B cell (primary cell): ENCODE measurements around the gene PLEKHH1. TPM values are rescaled to one million over a fixed set of nuclear protein-coding genes. Genes with fewer than 3 reads are reported as not detected.

Experiments
- ATAC-seq: fragments of 200-7000 bp; cut with Tn5 transposase; one replicate; pipeline ENCODE4 v1.10.0; 2021; ENCODE audit warnings: low read depth, mild to moderate bottlenecking, moderate number of reproducible peaks, moderate library complexity
- CTCF ChIA-PET: fragments of 350-600 bp; sonication (Branson Sonifier 250); formaldehyde crosslinking; loops from one replicate; lab custom pipeline; 2021; ENCODE audit warnings: antibody characterized with exemption, inconsistent platforms; lab: Charles Lee
- POLR2A ChIA-PET: fragments of 350-600 bp; sonication (Branson Sonifier 250); formaldehyde crosslinking; loops from one replicate; lab custom pipeline; 2021; ENCODE audit warnings: antibody characterized with exemption; lab: Charles Lee
- DNase-seq: peaks from one replicate; pipeline ENCODE4 v3.0.0; 2013
- H2AFZ ChIP-seq: 2 replicates; pipeline ENCODE4 v1.6.1; 2012; ENCODE audit warnings: mild to moderate bottlenecking, low read depth, low read length; ENCODE audit not compliant: insufficient read depth, poor library complexity, severe bottlenecking
- H3K27ac ChIP-seq, 2 donors: 1 replicate in 1 of 2; 2 replicates in 1 of 2; pipeline ENCODE4 v1.5.1; 2012 to 2013; ENCODE audit warnings: low read length in 2 of 2, mild to moderate bottlenecking in 2 of 2, moderate library complexity in 1 of 2
- H3K27me3 ChIP-seq, 4 experiments: fragments of 200-600 bp in 1 of 4; sonication (generic) in 1 of 4; replicated peaks in 1 of 4; 1 replicate in 2 of 4; 2 replicates in 2 of 4; pipeline versions ENCODE4 v1.6.1 to v1.7.0; 2013 to 2016; ENCODE audit warnings: low read length in 3 of 4, mild to moderate bottlenecking in 2 of 4, mixed read lengths in 1 of 4, moderate library complexity in 1 of 4; ENCODE audit not compliant: insufficient read depth in 4 of 4, control insufficient read depth in 3 of 4; ENCODE audit errors: control extremely low read depth in 1 of 4
- H3K36me3 ChIP-seq, 2 experiments: replicated peaks in 1 of 2; 1 replicate in 1 of 2; 2 replicates in 1 of 2; pipeline versions ENCODE4 v1.6.1 to v1.7.1; 2013; ENCODE audit warnings: low read length in 1 of 2; ENCODE audit not compliant: insufficient read depth in 2 of 2, control insufficient read depth in 1 of 2; ENCODE audit errors: control extremely low read depth in 1 of 2, extremely low read depth in 1 of 2
- H3K4me1 ChIP-seq, 2 donors: fragments of 200-600 bp in 1 of 2; sonication (generic) in 1 of 2; 1 replicate in 1 of 2; 2 replicates in 1 of 2; pipeline versions ENCODE4 v1.5.1 to v1.6.1; 2013 to 2017; ENCODE audit warnings: low read length in 2 of 2; ENCODE audit not compliant: control insufficient read depth in 2 of 2, insufficient read depth in 2 of 2
- H3K4me2 ChIP-seq: replicated peaks from 2 replicates; pipeline ENCODE3; 2012; ENCODE audit warnings: mild to moderate bottlenecking, low read depth, low read length; ENCODE audit not compliant: poor library complexity, severe bottlenecking
- H3K4me3 ChIP-seq, 5 experiments: fragments of 200-600 bp in 1 of 5; sonication (generic) in 1 of 5; 1 replicate in 3 of 5; 2 replicates in 2 of 5; pipeline versions ENCODE4 v1.5.1 to v1.7.0; 2011 to 2016; ENCODE audit warnings: low read length in 4 of 5, mild to moderate bottlenecking in 4 of 5, low read depth in 2 of 5, control low read depth in 1 of 5, moderate library complexity in 1 of 5; ENCODE audit not compliant: insufficient read depth in 1 of 5; ENCODE audit errors: control extremely low read depth in 1 of 5, extremely low read depth in 1 of 5
- H3K79me2 ChIP-seq: fragments of 200-600 bp; sonication (generic); one replicate; pipeline ENCODE4 v1.6.0; 2016; ENCODE audit warnings: low read length; ENCODE audit not compliant: control insufficient read depth, insufficient read depth
- H3K9ac ChIP-seq: fragments of 200-600 bp; sonication (generic); 2 replicates; pipeline ENCODE4 v1.6.1; 2017; ENCODE audit warnings: mild to moderate bottlenecking, low read length, moderate library complexity
- H3K9me3 ChIP-seq, 3 donors: one replicate each; pipeline versions ENCODE4 v1.6.1 to v1.7.1; 2013; ENCODE audit warnings: low read length in 2 of 3; ENCODE audit not compliant: control insufficient read depth in 2 of 3, insufficient read depth in 1 of 3; ENCODE audit errors: control extremely low read depth in 1 of 3
- H4K20me1 ChIP-seq: 2 replicates; pipeline ENCODE4 v1.6.0; 2012; ENCODE audit warnings: mild to moderate bottlenecking, low read length; ENCODE audit not compliant: insufficient read depth, control insufficient read depth, poor library complexity, severe bottlenecking
- H3K27ac Mint-ChIP-seq: one replicate; pipeline ENCODE4 v1.8.0; 2021; ENCODE audit warnings: mixed read lengths
- H3K27me3 Mint-ChIP-seq: one replicate; pipeline ENCODE4 v1.8.0; 2021; ENCODE audit warnings: mixed read lengths
- H3K4me1 Mint-ChIP-seq: one replicate; pipeline ENCODE4 v1.8.0; 2021; ENCODE audit warnings: mixed read lengths
- H3K4me3 Mint-ChIP-seq: one replicate; pipeline ENCODE4 v1.8.0; 2021; ENCODE audit warnings: mixed read lengths
- H3K9me3 Mint-ChIP-seq: one replicate; pipeline ENCODE4 v1.8.0; 2022; ENCODE audit warnings: mixed read lengths; ENCODE audit not compliant: insufficient read depth
- CTCF ChIP-seq: fragments of 200-600 bp; IDR thresholded peaks from one replicate; pipeline ENCODE4 v1.8.0; 2022; ENCODE audit warnings: antibody characterized with exemption, mild to moderate bottlenecking
- EZH2 ChIP-seq: IDR thresholded peaks from 2 replicates; pipeline ENCODE4 v1.6.1; 2012; ENCODE audit warnings: borderline replicate concordance, low read depth, mild to moderate bottlenecking, moderate library complexity, low read length; ENCODE audit not compliant: insufficient read depth, poor library complexity, severe bottlenecking
- WGBS: methylation state at CpG from one replicate; pipeline ENCODE4 v1.1.5; 2013; ENCODE audit warnings: missing lambda C conversion rate; ENCODE audit not compliant: insufficient coverage; 5-methylcytosine and 5-hydroxymethylcytosine counted together
- intact Hi-C: fragments of 100-400 bp; cut with micrococcal nuclease; formaldehyde crosslinking; loops from one replicate; pipeline ENCODE4 v1.10.0; 2022
- polyA plus RNA-seq: library from polyadenylated mRNA; depleted of rRNA; stranded (reverse); fragments of >200 nt; gene quantifications from 2 replicates; pipeline ENCODE4 v1.2.3, GENCODE V29; 2012
- total RNA-seq, 2 donors: library from RNA; stranded (reverse); fragments of 120-200 nt in 1 of 2; gene quantifications; 1 replicate in 1 of 2; 2 replicates in 1 of 2; pipeline versions ENCODE4 v1.2.3 to v1.2.4, GENCODE V29; 2013 to 2022

The PLEKHH1 gene
- total and polyA plus RNA-seq, 2 donors (not counting 1 experiment from before 2014, with no cell fraction given), result 0.17 to 0.37 TPM

- Histone ChIP-seq H3K79me2 (no peaks in the 10 kb centered on the region), H2AFZ (no peak overlapping the region), H3K27ac (no peak overlapping the region), H3K36me3 (no peaks in the 10 kb centered on the region), H3K9ac (no peak overlapping the region), H3K9me3 (no peaks in the 10 kb centered on the region), H3K4me1 (no peaks in the 10 kb centered on the region), H3K27me3 (no peaks in the 10 kb centered on the region), H3K4me3 (no peak overlapping the region), H3K4me2 (no peak overlapping the region), H4K20me1 (no peaks in the 10 kb centered on the region)
- 91% methylated on average over 7 of the region's 7 CpGs for WGBS
- no peak for DNase-seq
- Mint-ChIP-seq H3K4me1 (no peaks in the 10 kb centered on the region), H3K27ac (no peak overlapping the region), H3K9me3 (no peaks in the 10 kb centered on the region), H3K27me3 (peaks cover 11% of the 10 kb centered on the region), H3K4me3 (no peak overlapping the region)
- ChIA-PET POLR2A (no interaction called here), CTCF (interaction anchor here (1.9 kb wide), 1 partner anchor 28 kb away, joined by 7 read pairs; no protein-coding TSS in a partner anchor)
- TF ChIP-seq EZH2 (no peak), CTCF (no peak)
- ATAC-seq, result no peak
- intact Hi-C loops, result no loop called here
Measured at GRCh38 chr14:67554341-67554740, 21.3 kb downstream of the PLEKHH1 start.

- Histone ChIP-seq H4K20me1 (no peaks in the 10 kb centered on the region), H3K4me3 (no peak overlapping the region), H3K27me3 (no peaks in the 10 kb centered on the region), H3K27ac (no peak overlapping the region), H2AFZ (no peak overlapping the region), H3K36me3 (no peaks in the 10 kb centered on the region), H3K79me2 (no peaks in the 10 kb centered on the region), H3K4me1 (no peaks in the 10 kb centered on the region), H3K9ac (no peak overlapping the region), H3K9me3 (no peaks in the 10 kb centered on the region), H3K4me2 (no peak overlapping the region)
- CTCF ChIA-PET, result interaction anchor here (0.7 to 3.8 kb wide), 4 partner anchors 10 to 128 kb away, joined by 3 to 26 read pairs (median 6); no protein-coding TSS in a partner anchor
- no peak for DNase-seq
- Mint-ChIP-seq H3K4me3 (no peak overlapping the region), H3K9me3 (no peaks in the 10 kb centered on the region), H3K27me3 (peaks cover 8% of the 10 kb centered on the region), H3K27ac (no peak overlapping the region), H3K4me1 (no peaks in the 10 kb centered on the region)
- no peak for TF ChIP-seq CTCF
- TF ChIP-seq EZH2, result no peak
- intact Hi-C loops, result no loop called here
- WGBS, result 83% methylated on average over 7 of the region's 11 CpGs
- POLR2A ChIA-PET, result no interaction called here
- ATAC-seq, result no peak
Measured at GRCh38 chr14:67555518-67556090, 22.5 kb downstream of the PLEKHH1 start.
